ENCODE measurements around the gene C17orf67. TPM values are rescaled to one million over a fixed set of nuclear protein-coding genes. Genes with fewer than 3 reads are reported as not detected.

C17orf67 gene
- total and polyA plus RNA-seq, 10 of the 15 experiments (the other 5 are each of a cell fraction or from before 2014, with no cell fraction given), result 0.24 to 3.3 (median 0.89) TPM

DNA sequence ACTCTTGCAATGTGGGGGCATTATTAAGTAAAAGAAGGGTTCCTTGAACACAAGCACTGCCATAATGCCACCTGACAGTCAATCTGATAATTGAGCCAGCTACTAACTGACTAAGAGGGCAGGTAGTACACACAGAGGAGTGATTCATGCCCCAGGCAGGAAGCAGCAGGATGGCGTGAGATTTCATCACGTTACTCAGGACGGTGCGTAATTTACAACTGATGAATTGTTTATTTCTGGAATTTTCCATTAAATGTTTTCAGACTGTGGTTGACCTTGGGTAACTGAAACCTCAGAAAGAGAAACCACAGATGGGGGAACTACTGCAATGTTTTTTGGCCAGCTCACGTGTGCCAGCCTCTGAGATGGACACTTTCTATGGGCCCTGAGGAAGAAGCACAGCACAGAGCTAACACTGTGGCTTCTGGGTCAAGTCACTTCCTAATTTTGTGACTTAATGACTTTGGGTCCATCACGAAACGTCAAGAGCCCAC is 46.7 kb downstream of the C17orf67 start:
- Histone ChIP-seq H4K20me1 (ENCODE audit: control insufficient read depth, insufficient read depth) (no peaks in the 10 kb centered on the region), H3K4me3 (no peak overlapping the region), H3K27ac (ENCODE audit: control insufficient read depth, insufficient read depth) (no peak overlapping the region), H3K36me3 (ENCODE audit: control insufficient read depth in 2 of 2, insufficient read depth in 2 of 2, low read length in 1 of 2) (no peaks in the 10 kb centered on the region), H3K9ac (ENCODE audit: control insufficient read depth, insufficient read depth, low read length) (no peak overlapping the region), H3K27me3 (replicated peaks in 1 of 2; ENCODE audit: control insufficient read depth in 2 of 2, insufficient read depth in 2 of 2, low read length in 1 of 2) (no peaks in the 10 kb centered on the region), H3K4me2 (ENCODE audit: control insufficient read depth, insufficient read depth) (peak overlapping the region; percentile 47; the same call in 1 of the 2 replicates), H2AFZ (ENCODE audit: control insufficient read depth, low read depth, low read length) (no peak overlapping the region; the same call in 1 of the 2 replicates), H3K4me1 (ENCODE audit: control insufficient read depth, insufficient read depth, low read length) (peaks cover 14% of the 10 kb centered on the region), H3K9me3 (replicated peaks; ENCODE audit: control insufficient read depth, insufficient read depth, low read length) (no peaks in the 10 kb centered on the region), H3K79me2 (ENCODE audit: control insufficient read depth, insufficient read depth, low read length) (no peaks in the 10 kb centered on the region)
- POLR2A ChIA-PET, result no interaction called here
- WGBS (ENCODE audit: insufficient coverage, insufficient replicate concordance, low lambda C conversion rate, missing lambda C conversion rate), result 14% methylated on average over 7 of the region's 7 CpGs
- intact Hi-C loops (cut with micrococcal nuclease; ENCODE audit: unreplicated experiment) (no loop called here), in situ Hi-C loops (cut with MboI) (no loop called here)
- SMC1A ChIA-PET (ENCODE audit: uncharacterized antibody, unreplicated experiment), result interaction anchor here (1.1 kb wide), 1 partner anchor 33 kb away, joined by 4 read pairs; no protein-coding TSS in a partner anchor
- peak; percentile 60 for DNase-seq (ENCODE audit: low read depth, low spot score)
- peak; percentile 95 for ATAC-seq
- RAD21 ChIA-PET (ENCODE audit: unreplicated experiment), result no interaction called here
- CTCF ChIA-PET, result no interaction called here
- no TSS peak for BruUV-seq (replicated peaks)
- FAIRE-seq, result no peak
- TF ChIP-seq POLR2A (IDR thresholded peaks at IDR 0.05; ENCODE audit: low read depth, low read length) (no peak), SPI1 (IDR thresholded peaks at IDR 0.05; ENCODE audit: borderline replicate concordance, insufficient read depth, low read depth, low read length) (peak; percentile 55; the same call in 1 of the 2 replicates), CBFB (IDR thresholded peaks at IDR 0.05; ENCODE audit: low read depth) (peak; percentile 70; the same call in 1 of the 2 replicates), NFIC (IDR thresholded peaks at IDR 0.05; ENCODE audit: low read depth, low read length) (peak; percentile 71; the same call in 1 of the 2 replicates), BHLHE40 (IDR thresholded peaks at IDR 0.05; ENCODE audit: borderline replicate concordance in 1 of 2, low read depth in 2 of 2, low read length in 1 of 2) (peak; percentile 92 to 93), ETV6 (conservative IDR thresholded peaks at IDR 0.05 in 1 of 2, IDR thresholded peaks at IDR 0.05 in 1 of 2; ENCODE audit: borderline replicate concordance in 1 of 2, low read depth in 1 of 2) (no peak), MEF2B (IDR thresholded peaks at IDR 0.05; ENCODE audit: partially characterized antibody, poor library complexity, severe bottlenecking) (peak; percentile 67), RUNX3 (IDR thresholded peaks at IDR 0.05; ENCODE audit: low read length) (peak; percentile 89), ATF7 (IDR thresholded peaks at IDR 0.05; ENCODE audit: low read depth) (peak; percentile 64), POU2F2 (IDR thresholded peaks at IDR 0.05; ENCODE audit: borderline replicate concordance, low read depth, low read length) (0 out of 3 replicates have a peak, but pooled peaks have one; percentile 13), BCL11A (IDR thresholded peaks at IDR 0.05; ENCODE audit: low read depth, low read length) (0 out of 2 replicates have a peak, but pooled peaks have one; percentile 52), PAX5 (IDR thresholded peaks at IDR 0.05; ENCODE audit: borderline replicate concordance, low read depth, low read length) (no peak), IKZF1 (conservative IDR thresholded peaks at IDR 0.05) (peak; percentile 79), DPF2 (IDR thresholded peaks at IDR 0.05) (peak; percentile 71; the same call in 1 of the 2 replicates), ZBED1 (IDR thresholded peaks at IDR 0.05; ENCODE audit: borderline replicate concordance) (0 out of 2 replicates have a peak, but pooled peaks have one; percentile 38)
- TF ChIP-seq, protein P1, sequence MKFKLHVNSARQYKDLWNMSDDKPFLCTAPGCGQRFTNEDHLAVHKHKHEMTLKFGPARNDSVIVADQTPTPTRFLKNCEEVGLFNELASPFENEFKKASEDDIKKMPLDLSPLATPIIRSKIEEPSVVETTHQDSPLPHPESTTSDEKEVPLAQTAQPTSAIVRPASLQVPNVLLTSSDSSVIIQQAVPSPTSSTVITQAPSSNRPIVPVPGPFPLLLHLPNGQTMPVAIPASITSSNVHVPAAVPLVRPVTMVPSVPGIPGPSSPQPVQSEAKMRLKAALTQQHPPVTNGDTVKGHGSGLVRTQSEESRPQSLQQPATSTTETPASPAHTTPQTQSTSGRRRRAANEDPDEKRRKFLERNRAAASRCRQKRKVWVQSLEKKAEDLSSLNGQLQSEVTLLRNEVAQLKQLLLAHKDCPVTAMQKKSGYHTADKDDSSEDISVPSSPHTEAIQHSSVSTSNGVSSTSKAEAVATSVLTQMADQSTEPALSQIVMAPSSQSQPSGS (IDR thresholded peaks at IDR 0.05; ENCODE audit: low read length), result peak; percentile 58; the same call in 1 of the 2 replicates
- TF ChIP-seq, protein P2, sequence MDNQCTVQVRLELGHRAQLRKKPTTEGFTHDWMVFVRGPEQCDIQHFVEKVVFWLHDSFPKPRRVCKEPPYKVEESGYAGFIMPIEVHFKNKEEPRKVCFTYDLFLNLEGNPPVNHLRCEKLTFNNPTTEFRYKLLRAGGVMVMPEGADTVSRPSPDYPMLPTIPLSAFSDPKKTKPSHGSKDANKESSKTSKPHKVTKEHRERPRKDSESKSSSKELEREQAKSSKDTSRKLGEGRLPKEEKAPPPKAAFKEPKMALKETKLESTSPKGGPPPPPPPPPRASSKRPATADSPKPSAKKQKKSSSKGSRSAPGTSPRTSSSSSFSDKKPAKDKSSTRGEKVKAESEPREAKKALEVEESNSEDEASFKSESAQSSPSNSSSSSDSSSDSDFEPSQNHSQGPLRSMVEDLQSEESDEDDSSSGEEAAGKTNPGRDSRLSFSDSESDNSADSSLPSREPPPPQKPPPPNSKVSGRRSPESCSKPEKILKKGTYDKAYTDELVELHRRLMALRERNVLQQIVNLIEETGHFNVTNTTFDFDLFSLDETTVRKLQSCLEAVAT (IDR thresholded peaks at IDR 0.05), result peak; percentile 70; the same call in 1 of the 2 replicates
- TF ChIP-seq, protein P3, sequence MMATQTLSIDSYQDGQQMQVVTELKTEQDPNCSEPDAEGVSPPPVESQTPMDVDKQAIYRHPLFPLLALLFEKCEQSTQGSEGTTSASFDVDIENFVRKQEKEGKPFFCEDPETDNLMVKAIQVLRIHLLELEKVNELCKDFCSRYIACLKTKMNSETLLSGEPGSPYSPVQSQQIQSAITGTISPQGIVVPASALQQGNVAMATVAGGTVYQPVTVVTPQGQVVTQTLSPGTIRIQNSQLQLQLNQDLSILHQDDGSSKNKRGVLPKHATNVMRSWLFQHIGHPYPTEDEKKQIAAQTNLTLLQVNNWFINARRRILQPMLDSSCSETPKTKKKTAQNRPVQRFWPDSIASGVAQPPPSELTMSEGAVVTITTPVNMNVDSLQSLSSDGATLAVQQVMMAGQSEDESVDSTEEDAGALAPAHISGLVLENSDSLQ (IDR thresholded peaks at IDR 0.05), result 0 out of 2 replicates have a peak, but pooled peaks have one; percentile 10
- TF ChIP-seq, protein P4, sequence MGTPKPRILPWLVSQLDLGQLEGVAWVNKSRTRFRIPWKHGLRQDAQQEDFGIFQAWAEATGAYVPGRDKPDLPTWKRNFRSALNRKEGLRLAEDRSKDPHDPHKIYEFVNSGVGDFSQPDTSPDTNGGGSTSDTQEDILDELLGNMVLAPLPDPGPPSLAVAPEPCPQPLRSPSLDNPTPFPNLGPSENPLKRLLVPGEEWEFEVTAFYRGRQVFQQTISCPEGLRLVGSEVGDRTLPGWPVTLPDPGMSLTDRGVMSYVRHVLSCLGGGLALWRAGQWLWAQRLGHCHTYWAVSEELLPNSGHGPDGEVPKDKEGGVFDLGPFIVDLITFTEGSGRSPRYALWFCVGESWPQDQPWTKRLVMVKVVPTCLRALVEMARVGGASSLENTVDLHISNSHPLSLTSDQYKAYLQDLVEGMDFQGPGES (IDR thresholded peaks at IDR 0.05), result no peak
